Panc1 (cell line): ENCODE measurements around the gene KIRREL3.

ENCODE experiments used
- CTCF ChIP-seq: fragments of 450-650 bp; IDR thresholded peaks from 2 replicates; pipeline ENCODE4 v1.5.1; 2017; ENCODE audit warnings: mild to moderate bottlenecking
- POLR2AphosphoS5 ChIP-seq: IDR thresholded peaks from 2 replicates; pipeline ENCODE4 v1.6.1; 2012; ENCODE audit warnings: mild to moderate bottlenecking, low read depth, low read length, moderate library complexity
- SIN3A ChIP-seq: IDR thresholded peaks from 2 replicates; pipeline ENCODE4 v1.6.1; 2012; ENCODE audit warnings: low read depth, mild to moderate bottlenecking, low read length, moderate library complexity, borderline replicate concordance; ENCODE audit not compliant: insufficient read depth
- TCF7L2 ChIP-seq: IDR thresholded peaks from 2 replicates; pipeline ENCODE4 v1.6.1; 2011; ENCODE audit warnings: mild to moderate bottlenecking, low read depth, low read length, inconsistent platforms

- TF ChIP-seq CTCF: no peak
- TF ChIP-seq SIN3A: no peak
- TF ChIP-seq TCF7L2: no peak
- TF ChIP-seq POLR2AphosphoS5: no peak
Measured at GRCh38 chr11:126888115-126888712, 112.4 kb downstream of the KIRREL3 start.
